SK-N-SH (cell line): ENCODE data around the gene IL1RAP. TPM values are rescaled to one million over a fixed set of nuclear protein-coding genes. Genes with fewer than 3 reads are reported as not detected.

Experiments
- CTCF ChIA-PET: fragments of 300-600, 350-600 bp; formaldehyde crosslinking; extraction: SDS; loops from one replicate; lab custom pipeline; 2021; lab: Yijun Ruan, JAX
- POLR2A ChIA-PET: fragments of 350-600 bp; sonication (Branson Sonifier 250); formaldehyde crosslinking; extraction: SDS; loops from one replicate; lab custom pipeline; 2020; ENCODE audit warnings: antibody characterized with exemption, inconsistent platforms; lab: Yijun Ruan, JAX
- DNase-seq: peaks from one replicate; pipeline ENCODE4 v3.0.0; 2012
- H2AFZ ChIP-seq: fragments of 200-600 bp; sonication (generic); 2 replicates; pipeline ENCODE4 v1.8.1; 2016; ENCODE audit warnings: antibody characterized with exemption, mild to moderate bottlenecking, low read depth
- H3F3A ChIP-seq: fragments of 200-600 bp; sonication (generic); replicated peaks from 2 replicates; pipeline ENCODE3; 2016; ENCODE audit warnings: antibody characterized with exemption, mild to moderate bottlenecking; ENCODE audit not compliant: insufficient read depth
- H3K27ac ChIP-seq, 2 experiments: fragments of 200-500 bp in 1 of 2; fragments of 200-600 bp in 1 of 2; sonication (Bioruptor generic) in 1 of 2; sonication (generic), shearing (Covaris generic) in 1 of 2; 2 replicates each; pipeline versions ENCODE4 v1.5.1 to v1.6.1; 2014 to 2016; ENCODE audit warnings: low read depth in 2 of 2, inconsistent platforms in 1 of 2, low read length in 1 of 2, mild to moderate bottlenecking in 1 of 2, mixed read lengths in 1 of 2
- H3K27me3 ChIP-seq: fragments of 200-600 bp; sonication (generic), shearing (Covaris generic); 2 replicates; pipeline ENCODE4 v1.6.1; 2016; ENCODE audit warnings: mixed run types; ENCODE audit not compliant: insufficient read depth
- H3K36me3 ChIP-seq, 2 experiments: fragments of 200-500 bp in 1 of 2; fragments of 200-600 bp in 1 of 2; sonication (Bioruptor generic) in 1 of 2; sonication (generic) in 1 of 2; replicated peaks in 1 of 2; 2 replicates each; pipeline versions ENCODE3 to v1.5.1; 2014 to 2016; ENCODE audit warnings: low read length in 1 of 2, mild to moderate bottlenecking in 1 of 2; ENCODE audit not compliant: insufficient read depth in 2 of 2, control insufficient read depth in 1 of 2
- H3K4me1 ChIP-seq, 2 experiments: fragments of 200-500 bp in 1 of 2; fragments of 200-600 bp in 1 of 2; sonication (Bioruptor generic) in 1 of 2; sonication (generic), shearing (Covaris generic) in 1 of 2; 2 replicates each; pipeline versions ENCODE4 v1.5.1 to v1.6.1; 2014 to 2016; ENCODE audit warnings: low read depth in 1 of 2, low read length in 1 of 2, mixed run types in 1 of 2; ENCODE audit not compliant: insufficient read depth in 2 of 2, control insufficient read depth in 1 of 2
- H3K4me2 ChIP-seq: fragments of 200-600 bp; sonication (generic), shearing (Covaris generic); 2 replicates; pipeline ENCODE4 v1.6.1; 2017; ENCODE audit warnings: mixed run types
- H3K4me3 ChIP-seq, 2 experiments: fragments of 200-500 bp in 1 of 2; fragments of 200-600 bp in 1 of 2; sonication (Bioruptor generic) in 1 of 2; sonication (generic), shearing (Covaris generic) in 1 of 2; 2 replicates each; pipeline versions ENCODE4 v1.5.1 to v1.8.1; 2014 to 2016; ENCODE audit warnings: low read depth in 2 of 2, inconsistent platforms in 1 of 2, low read length in 1 of 2, mild to moderate bottlenecking in 1 of 2, mixed read lengths in 1 of 2, moderate library complexity in 1 of 2
- H3K79me2 ChIP-seq: fragments of 200-600 bp; sonication (generic); 2 replicates; pipeline ENCODE4 v1.8.1; 2017; ENCODE audit warnings: mild to moderate bottlenecking; ENCODE audit not compliant: insufficient read depth
- H3K9ac ChIP-seq: fragments of 200-600 bp; sonication (generic); 2 replicates; pipeline ENCODE4 v1.6.1; 2017; ENCODE audit warnings: mixed run types
- H3K9me2 ChIP-seq: fragments of 200-600 bp; sonication (generic); 2 replicates; pipeline ENCODE4 v1.6.1; 2017; ENCODE audit warnings: mixed run types
- H3K9me3 ChIP-seq: fragments of 200-600 bp; sonication (generic); 2 replicates; pipeline ENCODE4 v1.6.1; 2017; ENCODE audit warnings: mixed run types, mild to moderate bottlenecking, moderate library complexity
- H4K20me1 ChIP-seq: fragments of 200-600 bp; sonication (generic); 2 replicates; pipeline ENCODE4 v1.6.1; 2017; ENCODE audit warnings: mild to moderate bottlenecking, mixed run types; ENCODE audit not compliant: insufficient read depth
- CHD2 ChIP-seq: fragments of 150-350 bp; IDR thresholded peaks from 2 replicates; pipeline ENCODE4 v1.6.1; 2018; ENCODE audit warnings: low read length; ENCODE audit not compliant: partially characterized antibody
- FOSL2 ChIP-seq: IDR thresholded peaks from 2 replicates; pipeline ENCODE4 v1.4.0; 2012; ENCODE audit warnings: low read depth, mild to moderate bottlenecking, moderate library complexity, borderline replicate concordance
- FOXJ3 ChIP-seq: sonication (generic); formaldehyde crosslinking; IDR thresholded peaks from 2 replicates; pipeline ENCODE4 v1.5.1; 2020; ENCODE audit warnings: mild to moderate bottlenecking, missing genetic modification reagents
- GATA2 ChIP-seq: sonication (generic); formaldehyde crosslinking; IDR thresholded peaks from 2 replicates; pipeline ENCODE4 v1.5.0; 2020; ENCODE audit warnings: mild to moderate bottlenecking, missing genetic modification reagents
- JUND ChIP-seq: IDR thresholded peaks from 2 replicates; pipeline ENCODE4 v1.4.0; 2012
- MEF2A ChIP-seq: IDR thresholded peaks from 2 replicates; pipeline ENCODE4 v1.4.0; 2012; ENCODE audit warnings: low read depth, borderline replicate concordance
- MXI1 ChIP-seq: IDR thresholded peaks from 2 replicates; pipeline ENCODE4 v1.6.1; 2012; ENCODE audit warnings: mild to moderate bottlenecking, low read depth, low read length, improper control_type of control experiment
- POLR2AphosphoS5 ChIP-seq: IDR thresholded peaks from 2 replicates; pipeline ENCODE4 v1.6.1; 2012; ENCODE audit warnings: low read depth, low read length
- REST ChIP-seq: IDR thresholded peaks from 2 replicates; pipeline ENCODE4 v1.6.1; 2012; ENCODE audit warnings: mild to moderate bottlenecking, low read depth, low read length, moderate library complexity
- RFX5 ChIP-seq: IDR thresholded peaks from 2 replicates; pipeline ENCODE4 v1.6.1; 2012; ENCODE audit warnings: mild to moderate bottlenecking, improper control_type of control experiment, low read length
- RXRA ChIP-seq: IDR thresholded peaks from 2 replicates; pipeline ENCODE4 v1.4.0; 2012; ENCODE audit warnings: low read depth, mild to moderate bottlenecking, borderline replicate concordance
- SIN3A ChIP-seq: IDR thresholded peaks from 2 replicates; pipeline ENCODE4 v1.6.1; 2012; ENCODE audit warnings: low read depth, mild to moderate bottlenecking, low read length, moderate library complexity, borderline replicate concordance
- SMC3 ChIP-seq: IDR thresholded peaks from 2 replicates; pipeline ENCODE4 v1.6.1; 2012; ENCODE audit warnings: low read depth, low read length, improper control_type of control experiment
- TCF12 ChIP-seq: IDR thresholded peaks from 2 replicates; pipeline ENCODE4 v1.4.0; 2012
- TEAD4 ChIP-seq: IDR thresholded peaks from 2 replicates; pipeline ENCODE4 v1.4.0; 2012; ENCODE audit warnings: mild to moderate bottlenecking, borderline replicate concordance; ENCODE audit not compliant: insufficient read depth
- YY1 ChIP-seq: IDR thresholded peaks from 2 replicates; pipeline ENCODE4 v1.4.0; 2012; ENCODE audit warnings: low read depth, mild to moderate bottlenecking
- WGBS: methylation state at CpG from one replicate; pipeline ENCODE4 v1.1.6; 2017; ENCODE audit warnings: low lambda C conversion rate; 5-methylcytosine and 5-hydroxymethylcytosine counted together
- polyA plus RNA-seq, 3 experiments: library from polyadenylated mRNA; depleted of rRNA; stranded (reverse); fragments of >200 nt; gene quantifications; 2 replicates each; pipeline ENCODE4 v1.2.3, GENCODE V29; 2012
- TF ChIP-seq, protein P1 (sequence below): fragments of 150-350 bp; IDR thresholded peaks from 2 replicates; pipeline ENCODE4 v1.6.1; 2017; ENCODE audit warnings: antibody characterized with exemption, low read length, low read depth, borderline replicate concordance
- TF ChIP-seq, protein P2 (sequence below): IDR thresholded peaks from 2 replicates; pipeline ENCODE4 v1.4.0; 2012; ENCODE audit warnings: low read depth, borderline replicate concordance
- TF ChIP-seq, protein P3 (sequence below): IDR thresholded peaks from 2 replicates; pipeline ENCODE4 v1.4.0; 2012; ENCODE audit warnings: low read depth

IL1RAP gene
- polyA plus RNA-seq, 1 of the 3 experiments (the other 2 are of a cell fraction): 7.6 TPM

DNA sequence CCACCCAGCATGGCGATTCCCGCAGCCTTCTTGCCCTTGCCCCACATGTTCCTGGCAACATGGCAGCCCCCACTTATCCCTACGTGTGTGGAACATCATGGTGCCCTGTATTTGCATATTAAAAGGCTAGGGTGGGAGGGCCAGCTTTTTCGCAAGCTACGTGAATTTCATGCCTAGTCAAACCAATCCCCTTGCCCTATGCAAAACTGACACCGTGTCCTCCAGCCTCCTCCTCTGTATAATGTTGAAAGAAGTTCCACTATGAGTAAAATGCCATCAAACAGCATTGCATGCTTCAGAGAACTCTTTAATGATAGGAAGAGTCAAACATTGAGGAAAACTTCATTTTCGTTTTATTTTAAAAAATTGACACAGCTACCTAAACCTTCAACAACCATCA is 170.9 kb downstream of the IL1RAP start:
- 9% methylated on average over 7 of the region's 7 CpGs for WGBS
- Histone ChIP-seq H3K9me2 (no peaks in the 10 kb centered on the region), H2AFZ (no peak overlapping the region), H3K4me1 (no peaks in the 10 kb centered on the region), H3K27ac (no peak overlapping the region), H3F3A (no peaks in the 10 kb centered on the region), H3K79me2 (no peaks in the 10 kb centered on the region), H3K9ac (no peak overlapping the region), H3K4me2 (no peak overlapping the region), H3K9me3 (0 out of 2 replicates have a peak, but pooled peaks cover 8% of the 10 kb centered on the region), H4K20me1 (no peaks in the 10 kb centered on the region), H3K4me3 (no peak overlapping the region), H3K27me3 (no peaks in the 10 kb centered on the region), H3K36me3 (no peaks in the 10 kb centered on the region)
- POLR2A ChIA-PET: no interaction called here
- TF ChIP-seq, protein P1, sequence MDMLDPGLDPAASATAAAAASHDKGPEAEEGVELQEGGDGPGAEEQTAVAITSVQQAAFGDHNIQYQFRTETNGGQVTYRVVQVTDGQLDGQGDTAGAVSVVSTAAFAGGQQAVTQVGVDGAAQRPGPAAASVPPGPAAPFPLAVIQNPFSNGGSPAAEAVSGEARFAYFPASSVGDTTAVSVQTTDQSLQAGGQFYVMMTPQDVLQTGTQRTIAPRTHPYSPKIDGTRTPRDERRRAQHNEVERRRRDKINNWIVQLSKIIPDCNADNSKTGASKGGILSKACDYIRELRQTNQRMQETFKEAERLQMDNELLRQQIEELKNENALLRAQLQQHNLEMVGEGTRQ: no peak
- TF ChIP-seq GATA2 (no peak), TEAD4 (no peak), FOSL2 (no peak), MXI1 (no peak)
- TF ChIP-seq, protein P2, sequence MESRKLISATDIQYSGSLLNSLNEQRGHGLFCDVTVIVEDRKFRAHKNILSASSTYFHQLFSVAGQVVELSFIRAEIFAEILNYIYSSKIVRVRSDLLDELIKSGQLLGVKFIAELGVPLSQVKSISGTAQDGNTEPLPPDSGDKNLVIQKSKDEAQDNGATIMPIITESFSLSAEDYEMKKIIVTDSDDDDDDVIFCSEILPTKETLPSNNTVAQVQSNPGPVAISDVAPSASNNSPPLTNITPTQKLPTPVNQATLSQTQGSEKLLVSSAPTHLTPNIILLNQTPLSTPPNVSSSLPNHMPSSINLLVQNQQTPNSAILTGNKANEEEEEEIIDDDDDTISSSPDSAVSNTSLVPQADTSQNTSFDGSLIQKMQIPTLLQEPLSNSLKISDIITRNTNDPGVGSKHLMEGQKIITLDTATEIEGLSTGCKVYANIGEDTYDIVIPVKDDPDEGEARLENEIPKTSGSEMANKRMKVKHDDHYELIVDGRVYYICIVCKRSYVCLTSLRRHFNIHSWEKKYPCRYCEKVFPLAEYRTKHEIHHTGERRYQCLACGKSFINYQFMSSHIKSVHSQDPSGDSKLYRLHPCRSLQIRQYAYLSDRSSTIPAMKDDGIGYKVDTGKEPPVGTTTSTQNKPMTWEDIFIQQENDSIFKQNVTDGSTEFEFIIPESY: no peak
- TF ChIP-seq, protein P3, sequence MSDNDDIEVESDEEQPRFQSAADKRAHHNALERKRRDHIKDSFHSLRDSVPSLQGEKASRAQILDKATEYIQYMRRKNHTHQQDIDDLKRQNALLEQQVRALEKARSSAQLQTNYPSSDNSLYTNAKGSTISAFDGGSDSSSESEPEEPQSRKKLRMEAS: no peak
- CTCF ChIA-PET: interaction anchor here (1.3 kb wide), 1 partner anchor 12 kb away, joined by 5 read pairs; no protein-coding TSS in a partner anchor
- no peak for DNase-seq

GRCh38 chr3:190686011-190686410 is 172.1 kb downstream of the IL1RAP start:
- Histone ChIP-seq H3F3A (no peaks in the 10 kb centered on the region), H3K4me2 (no peak overlapping the region), H3K4me1 (no peaks in the 10 kb centered on the region), H3K9me2 (no peaks in the 10 kb centered on the region), H3K27ac (no peak overlapping the region), H3K9ac (no peak overlapping the region), H2AFZ (no peak overlapping the region), H3K4me3 (no peak overlapping the region), H3K36me3 (no peaks in the 10 kb centered on the region), H4K20me1 (no peaks in the 10 kb centered on the region), H3K27me3 (no peaks in the 10 kb centered on the region), H3K9me3 (0 out of 2 replicates have a peak, but pooled peaks cover 8% of the 10 kb centered on the region), H3K79me2 (no peaks in the 10 kb centered on the region)
- DNase-seq: no peak
- ChIA-PET POLR2A (no interaction called here), CTCF (no interaction called here)
- 13% methylated on average over 1 of the region's 1 CpG for WGBS
- TF ChIP-seq, protein P1: no peak
- no peak for TF ChIP-seq RFX5
- no peak for TF ChIP-seq REST
- no peak for TF ChIP-seq FOXJ3 (CRISPR knock-in tag)
- no peak for TF ChIP-seq TCF12
- no peak for TF ChIP-seq FOSL2
- TF ChIP-seq, protein P3: no peak
- no peak for TF ChIP-seq SIN3A
- TF ChIP-seq YY1: no peak
- no peak for TF ChIP-seq SMC3
- no peak for TF ChIP-seq CHD2
- TF ChIP-seq MEF2A: no peak
- TF ChIP-seq POLR2AphosphoS5: no peak
- TF ChIP-seq RXRA: no peak
- no peak for TF ChIP-seq JUND
